GM21447 (cell line): ENCODE results near the gene S100A12.
"Not testable (repeated sequence)": the region's sequence is repeated elsewhere in the genome, so short reads cannot be mapped to it uniquely, and the experiment has no call there.

Source experiments
- ATAC-seq: cut with Tn5 transposase; IDR thresholded peaks from one replicate; pipeline ENCODE4 v1.9.1; 2021; ENCODE audit not compliant: unreplicated experiment

S100A12 gene

GRCh38 chr1:153354515-153355193 lies 20.8 kb downstream of the S100A12 start:
- ATAC-seq, result no peak

- ATAC-seq, result no peak
Observed at GRCh38 chr1:153353226-153353947, 22.0 kb downstream of the S100A12 start.

GRCh38 chr1:153352523-153352922 lies 22.9 kb downstream of the S100A12 start:
- no peak for ATAC-seq

GRCh38 chr1:153350321-153350957 lies 25.0 kb downstream of the S100A12 start:
- ATAC-seq, result no peak

- no peak for ATAC-seq
Observed at GRCh38 chr1:153349363-153350320, 25.8 kb downstream of the S100A12 start.

- no peak for ATAC-seq
Observed at GRCh38 chr1:153348511-153349362, 26.7 kb downstream of the S100A12 start, which contains the start of gene PGLYRP4. Gene PGLYRP4, minus strand, starts transcription at chr1:153348841. Its CDS starts 909 bp downstream, at chr1:153347932.

- no peak for ATAC-seq
Observed at GRCh38 chr1:153347856-153348255, 27.6 kb downstream of the S100A12 start.

GRCh38 chr1:153347049-153347448 lies 28.4 kb downstream of the S100A12 start:
- not testable (repeated sequence) for ATAC-seq

- ATAC-seq, result peak; percentile 19
Observed at GRCh38 chr1:153346077-153346723, 29.2 kb downstream of the S100A12 start.

GRCh38 chr1:153345187-153346076 lies 30.0 kb downstream of the S100A12 start:
- ATAC-seq, result peak; percentile 45

- ATAC-seq, result no peak
Observed at GRCh38 chr1:153344718-153345025, 30.7 kb downstream of the S100A12 start.

GRCh38 chr1:153343811-153344717 lies 31.4 kb downstream of the S100A12 start:
- ATAC-seq, result no peak

- no peak for ATAC-seq
Observed at GRCh38 chr1:153343040-153343681, 32.3 kb downstream of the S100A12 start.

- no peak for ATAC-seq
Observed at GRCh38 chr1:153342178-153342577, 33.2 kb downstream of the S100A12 start.

GRCh38 chr1:153341431-153341934 lies 33.9 kb downstream of the S100A12 start:
- ATAC-seq, result no peak

GRCh38 chr1:153340356-153340755 lies 35.1 kb downstream of the S100A12 start:
- no peak for ATAC-seq

- ATAC-seq, result no peak
Observed at GRCh38 chr1:153339802-153340201, 35.6 kb downstream of the S100A12 start.
